OCI-LY1 (cell line): ENCODE results near the gene PHF19.

Experiments
- H2AFZ ChIP-seq: fragments of 200-600 bp; sonication (generic), shearing (Covaris generic); 2 replicates; pipeline ENCODE4 v1.6.0; 2014; ENCODE audit warnings: antibody characterized with exemption, mild to moderate bottlenecking, low read length
- H3F3A ChIP-seq: fragments of 200-600 bp; sonication (generic), shearing (Covaris generic); 2 replicates; pipeline ENCODE4 v1.6.0; 2014; ENCODE audit warnings: mild to moderate bottlenecking, antibody characterized with exemption, low read length, moderate library complexity; ENCODE audit not compliant: insufficient read depth
- H3K27ac ChIP-seq: fragments of 200-600 bp; sonication (generic); 2 replicates; pipeline ENCODE4 v1.5.1; 2014; ENCODE audit warnings: low read length, mixed run types, mild to moderate bottlenecking, low read depth; ENCODE audit not compliant: poor library complexity, severe bottlenecking
- H3K27me3 ChIP-seq: fragments of 200-600 bp; sonication (generic); 2 replicates; pipeline ENCODE4 v1.6.0; 2014; ENCODE audit warnings: antibody characterized with exemption, mild to moderate bottlenecking, low read length, moderate library complexity; ENCODE audit not compliant: insufficient read depth
- H3K36me3 ChIP-seq: fragments of 200-600 bp; sonication (generic); 2 replicates; pipeline ENCODE4 v1.6.1; 2014; ENCODE audit warnings: mild to moderate bottlenecking, antibody characterized with exemption, low read length, moderate library complexity, mixed read lengths; ENCODE audit not compliant: insufficient read depth
- H3K4me1 ChIP-seq: fragments of 200-600 bp; sonication (generic); 2 replicates; pipeline ENCODE4 v1.5.1; 2014; ENCODE audit warnings: mild to moderate bottlenecking, low read length, moderate library complexity; ENCODE audit not compliant: insufficient read depth, severe bottlenecking
- H3K4me2 ChIP-seq: fragments of 200-600 bp; sonication (generic), shearing (Covaris generic); 2 replicates; pipeline ENCODE4 v1.6.1; 2014; ENCODE audit warnings: low read length
- H3K4me3 ChIP-seq: fragments of 200-600 bp; sonication (generic); 2 replicates; pipeline ENCODE4 v1.5.1; 2014; ENCODE audit warnings: low read length, low read depth, mild to moderate bottlenecking, mixed read lengths; ENCODE audit not compliant: poor library complexity, severe bottlenecking
- H3K79me2 ChIP-seq: fragments of 200-600 bp; shearing (Covaris generic); 2 replicates; pipeline ENCODE4 v1.6.1; 2016; ENCODE audit warnings: mixed run types, low read length, mixed read lengths; ENCODE audit not compliant: insufficient read depth
- H3K9ac ChIP-seq: fragments of 200-600 bp; sonication (generic), shearing (Covaris generic); 2 replicates; pipeline ENCODE4 v1.6.1; 2014; ENCODE audit warnings: mild to moderate bottlenecking, low read length, mixed read lengths
- H3K9me2 ChIP-seq: fragments of 200-600 bp; sonication (generic), shearing (Covaris generic); 2 replicates; pipeline ENCODE4 v1.6.1; 2014; ENCODE audit warnings: low read depth, mild to moderate bottlenecking, low read length, mixed read lengths
- H3K9me3 ChIP-seq: fragments of 200-600 bp; shearing (Covaris generic); 2 replicates; pipeline ENCODE4 v1.6.1; 2014; ENCODE audit warnings: low read length, mixed read lengths
- H4K20me1 ChIP-seq: fragments of 200-600 bp; sonication (generic), shearing (Covaris generic); 2 replicates; pipeline ENCODE4 v1.6.0; 2016; ENCODE audit warnings: mild to moderate bottlenecking, low read length; ENCODE audit not compliant: insufficient read depth
- CTCF ChIP-seq: fragments of 200-600 bp; sonication (generic), shearing (Covaris generic); IDR thresholded peaks from 2 replicates; pipeline ENCODE4 v1.5.1; 2017; ENCODE audit warnings: mild to moderate bottlenecking, antibody characterized with exemption, low read length, moderate library complexity, mixed read lengths
- EZH2 ChIP-seq: fragments of 200-600 bp; sonication (generic), shearing (Covaris generic); IDR thresholded peaks from 2 replicates; pipeline ENCODE4 v1.8.0; 2017; ENCODE audit warnings: borderline replicate concordance, mixed run types, mild to moderate bottlenecking, antibody characterized with exemption, low read length, moderate library complexity, mixed read lengths

PHF19 gene

DNA sequence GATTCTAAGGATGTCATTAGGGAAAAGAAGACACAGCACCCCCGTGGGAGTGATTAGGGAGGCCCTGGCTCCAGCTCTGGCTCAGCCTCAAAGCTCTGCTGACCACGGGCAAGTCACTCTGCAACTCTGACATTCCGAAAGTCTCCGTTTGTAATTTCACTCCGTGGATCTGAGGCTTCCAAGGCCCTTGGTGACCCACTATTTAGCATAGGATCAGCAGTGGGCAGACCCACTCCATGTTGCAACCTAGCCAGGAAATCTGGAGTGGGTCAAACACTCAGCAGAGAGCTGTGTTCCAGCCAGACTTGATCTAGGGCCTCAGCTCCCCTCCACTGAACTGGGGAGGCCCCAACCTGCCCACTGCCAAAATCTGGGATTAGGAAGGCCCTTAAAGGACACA lies 11.8 kb downstream of the PHF19 start:
- Histone ChIP-seq H4K20me1 (no peaks in the 10 kb centered on the region), H3K36me3 (peaks cover 67% of the 10 kb centered on the region; the same call in 1 of the 2 replicates), H3K9ac (no peak overlapping the region), H3K79me2 (no peaks in the 10 kb centered on the region), H3K4me3 (no peak overlapping the region), H2AFZ (no peak overlapping the region), H3K27me3 (no peaks in the 10 kb centered on the region), H3K4me2 (no peak overlapping the region), H3K4me1 (peaks cover 18% of the 10 kb centered on the region), H3K9me3 (no peaks in the 10 kb centered on the region), H3K9me2 (no peaks in the 10 kb centered on the region), H3F3A (no peaks in the 10 kb centered on the region), H3K27ac (no peak overlapping the region)
- TF ChIP-seq CTCF = no peak
- no peak for TF ChIP-seq EZH2

DNA sequence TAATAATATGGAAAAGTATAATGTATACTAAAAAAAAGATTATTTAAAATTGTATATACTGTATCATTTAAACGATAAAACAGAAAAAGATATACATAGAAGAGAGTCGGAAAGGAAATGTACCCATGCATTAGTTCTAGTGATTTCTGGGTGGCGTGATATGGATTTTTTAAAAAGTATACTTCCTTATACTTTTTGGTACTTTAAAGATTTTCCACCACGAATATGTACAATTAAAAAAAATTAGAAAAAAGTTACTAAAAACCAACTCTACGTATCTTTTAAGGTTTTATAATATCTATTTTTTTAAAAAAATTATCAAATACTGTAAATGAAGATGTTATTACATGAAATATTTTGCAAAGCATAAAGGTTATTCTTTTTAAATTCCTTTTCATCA lies 12.3 kb downstream of the PHF19 start:
- TF ChIP-seq EZH2 (no peak), CTCF (no peak)
- no peaks in the 10 kb centered on the region for H3K9me2 ChIP-seq
- H2AFZ ChIP-seq = no peak overlapping the region
- no peak overlapping the region for H3K27ac ChIP-seq
- no peaks in the 10 kb centered on the region for H3F3A ChIP-seq
- H3K36me3 ChIP-seq = peaks cover 67% of the 10 kb centered on the region; the same call in 1 of the 2 replicates
- no peak overlapping the region for H3K9ac ChIP-seq
- H4K20me1 ChIP-seq = no peaks in the 10 kb centered on the region
- no peak overlapping the region for H3K4me2 ChIP-seq
- H3K9me3 ChIP-seq = no peaks in the 10 kb centered on the region
- H3K4me3 ChIP-seq = no peak overlapping the region
- H3K27me3 ChIP-seq = no peaks in the 10 kb centered on the region
- H3K79me2 ChIP-seq = no peaks in the 10 kb centered on the region
- peaks cover 13% of the 10 kb centered on the region for H3K4me1 ChIP-seq

DNA sequence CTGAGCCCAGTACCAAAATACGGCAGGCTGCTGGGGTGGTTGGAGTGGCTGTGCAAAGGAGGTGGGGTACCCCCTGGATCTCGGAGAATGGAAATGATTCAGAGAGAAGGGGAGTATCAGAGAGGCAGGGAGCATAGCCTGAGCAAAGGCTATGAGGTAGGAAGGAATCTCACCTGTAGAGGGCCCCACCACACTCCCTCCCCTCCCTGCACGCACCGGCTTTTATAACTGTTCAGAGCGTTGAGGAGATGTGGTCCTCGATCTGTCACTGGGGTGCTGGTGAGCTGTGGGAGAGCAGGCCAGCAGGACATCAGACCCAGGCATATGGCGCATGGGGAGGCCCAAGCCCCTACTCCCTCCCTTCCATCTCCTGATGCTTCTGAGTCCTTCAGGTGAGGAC lies 13.2 kb downstream of the PHF19 start:
- H3K4me2 ChIP-seq = no peak overlapping the region
- TF ChIP-seq EZH2 = no peak
- no peak for TF ChIP-seq CTCF
- H3K36me3 ChIP-seq = peaks cover 76% of the 10 kb centered on the region; the same call in 1 of the 2 replicates
- no peak overlapping the region for H3K9ac ChIP-seq
- peaks cover 5% of the 10 kb centered on the region for H3K4me1 ChIP-seq
- H4K20me1 ChIP-seq = no peaks in the 10 kb centered on the region
- no peaks in the 10 kb centered on the region for H3K79me2 ChIP-seq
- H3K27ac ChIP-seq = no peak overlapping the region
- no peaks in the 10 kb centered on the region for H3K9me3 ChIP-seq
- no peaks in the 10 kb centered on the region for H3F3A ChIP-seq
- no peaks in the 10 kb centered on the region for H3K9me2 ChIP-seq
- H3K27me3 ChIP-seq = no peaks in the 10 kb centered on the region
- H3K4me3 ChIP-seq = no peak overlapping the region
- H2AFZ ChIP-seq = no peak overlapping the region
